HG03095 (cell line): Measurements from ENCODE around the gene CAMTA1.

ENCODE experiments used
- ATAC-seq: cut with Tn5 transposase; IDR thresholded peaks from one replicate; pipeline ENCODE4 v1.9.1; 2021; ENCODE audit warnings: moderate library complexity; ENCODE audit not compliant: unreplicated experiment

The CAMTA1 gene

DNA sequence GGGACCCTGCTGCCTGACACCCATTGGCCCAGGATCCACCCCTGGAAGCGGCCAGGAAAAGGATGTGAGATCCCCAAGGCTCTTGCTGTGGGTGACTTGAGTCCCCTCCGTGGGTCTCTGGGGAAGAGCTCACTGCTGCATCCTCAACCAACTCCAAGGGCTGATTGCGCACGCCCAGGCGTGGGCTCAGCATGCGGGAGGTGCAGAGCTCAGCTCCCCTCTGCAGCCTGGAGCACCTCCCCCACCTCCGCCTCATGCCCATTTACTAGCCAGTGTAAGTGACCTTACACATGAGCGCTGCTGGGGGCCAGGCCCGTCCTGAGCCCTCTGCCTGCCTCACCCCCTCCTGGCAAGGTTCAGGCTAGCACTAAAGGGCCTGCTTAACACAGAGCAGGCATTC, 847.4 kb downstream of the CAMTA1 start:
- no peak for ATAC-seq

DNA sequence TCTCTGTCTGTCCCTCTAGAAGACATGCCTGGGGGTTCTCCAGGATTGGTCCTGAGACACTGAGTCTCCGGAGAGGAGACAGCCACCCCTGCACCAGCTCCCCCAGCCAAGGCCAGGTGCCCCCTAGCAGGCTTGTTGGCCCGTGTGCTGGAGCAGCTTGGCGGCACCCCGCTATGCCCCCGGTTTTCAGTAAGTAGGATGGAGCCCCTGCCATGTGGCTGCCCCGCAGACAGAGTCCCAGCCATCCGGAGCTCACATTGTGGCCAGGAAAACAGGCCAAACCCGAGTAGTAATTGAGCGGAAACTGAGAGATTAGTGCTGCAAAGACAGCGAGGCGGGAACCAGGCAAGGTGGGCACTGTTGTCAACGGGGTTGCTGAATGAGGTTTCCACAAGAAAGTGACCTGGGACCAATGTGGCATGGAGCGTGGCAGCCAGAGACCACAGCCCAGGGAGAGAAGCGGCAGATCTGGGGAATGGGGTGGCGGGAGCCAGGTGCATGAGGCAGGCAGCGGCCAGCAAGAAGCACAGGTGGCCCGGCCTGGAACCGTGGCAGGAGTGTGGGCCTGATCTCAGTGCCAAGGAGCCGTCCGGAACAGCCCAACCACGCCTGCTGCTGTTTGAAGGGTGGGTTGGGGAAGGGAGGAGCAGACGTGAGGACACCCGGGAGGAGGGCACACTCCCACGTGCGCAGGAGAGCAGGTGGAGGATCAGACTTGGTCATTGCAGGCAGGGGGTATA, 848.4 kb downstream of the CAMTA1 start:
- no peak for ATAC-seq

DNA sequence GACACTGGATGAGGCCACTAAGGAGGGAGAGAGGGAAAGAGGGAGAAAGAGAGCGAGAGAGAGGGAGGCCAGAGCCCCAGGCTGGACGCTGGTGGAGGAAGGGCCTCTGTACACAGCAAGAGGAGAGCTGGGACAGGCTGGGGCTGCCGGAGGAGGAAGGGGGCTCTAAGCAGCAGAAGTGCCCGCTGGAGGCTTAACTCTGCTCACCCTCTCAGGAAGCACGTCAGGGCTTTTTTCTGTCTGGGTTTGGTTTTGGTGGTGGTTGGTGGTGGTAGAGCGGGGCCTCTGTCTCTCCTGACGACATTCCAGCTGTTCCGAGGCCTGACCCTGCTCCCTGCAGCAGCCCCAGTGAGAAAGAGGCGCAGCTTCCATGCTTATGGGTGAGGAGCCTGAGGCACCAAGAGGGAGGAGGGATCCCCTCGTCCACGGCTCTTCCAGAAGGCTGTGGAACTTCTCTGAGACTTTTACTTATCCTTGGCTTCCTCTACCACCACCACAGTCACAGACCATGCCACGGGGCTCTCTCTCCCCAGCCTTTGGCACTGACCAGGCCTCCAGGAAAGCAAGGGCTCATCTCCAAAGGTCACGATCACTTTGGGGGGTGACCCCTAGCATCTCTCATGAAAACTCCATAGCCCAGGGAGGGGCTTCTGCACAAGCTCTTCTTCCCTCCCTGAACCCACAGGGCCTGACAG, 849.4 kb downstream of the CAMTA1 start:
- no peak for ATAC-seq

DNA sequence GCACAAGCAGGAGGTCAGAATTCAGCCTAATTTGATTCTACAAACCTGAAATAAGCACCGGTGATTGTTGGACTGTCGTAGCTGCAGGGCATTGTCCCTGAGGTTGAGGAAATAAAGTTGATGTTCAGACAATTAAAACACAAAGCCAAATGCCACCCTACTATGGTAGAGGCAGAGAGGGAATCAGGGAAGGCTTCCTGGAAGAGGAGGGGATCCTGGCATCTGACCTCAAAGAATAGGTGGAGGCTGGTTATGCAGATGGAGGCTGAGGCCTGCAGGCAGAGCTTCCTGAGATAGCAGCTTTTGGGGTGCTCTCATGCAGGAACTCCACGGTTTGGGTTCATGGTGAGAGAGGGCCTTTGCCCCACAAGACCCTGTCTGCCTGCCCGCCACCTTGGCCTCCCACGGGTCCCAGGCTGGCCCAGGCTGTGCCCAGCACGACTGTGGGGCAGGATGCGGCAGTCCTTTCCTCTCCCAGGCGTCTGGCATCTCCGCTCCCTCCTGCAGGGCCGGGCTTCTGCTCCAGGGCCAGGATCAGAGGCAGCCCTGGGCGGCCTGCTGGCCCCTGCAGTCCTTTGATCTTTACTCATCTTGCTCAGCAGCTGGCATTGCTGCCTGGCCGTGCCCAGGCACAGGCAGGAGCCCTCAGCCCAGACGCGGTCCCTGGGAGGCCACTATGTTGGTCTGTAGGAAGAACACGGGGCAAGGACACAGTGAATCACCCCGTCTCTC, 851.7 kb downstream of the CAMTA1 start:
- ATAC-seq = no peak

DNA sequence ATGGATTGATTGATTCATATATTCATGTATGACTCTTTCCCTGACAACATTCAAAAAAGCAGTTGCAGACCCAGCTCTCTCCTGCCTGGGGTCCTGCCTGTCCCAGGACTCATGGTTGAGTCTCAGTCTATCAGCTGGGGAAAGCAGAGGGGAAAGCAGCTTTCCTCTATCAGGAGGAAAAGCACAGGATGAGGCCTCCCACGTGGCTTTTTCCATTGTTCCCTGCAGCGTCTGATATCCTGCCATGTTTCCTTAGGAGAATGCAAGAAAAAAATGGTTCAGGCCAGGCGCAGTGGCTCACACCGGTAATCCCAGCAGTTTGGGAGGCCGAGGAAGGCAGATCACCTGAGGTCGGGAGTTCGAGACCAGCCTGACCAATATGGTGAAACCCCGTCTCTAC, 852.8 kb downstream of the CAMTA1 start:
- ATAC-seq = no peak

DNA sequence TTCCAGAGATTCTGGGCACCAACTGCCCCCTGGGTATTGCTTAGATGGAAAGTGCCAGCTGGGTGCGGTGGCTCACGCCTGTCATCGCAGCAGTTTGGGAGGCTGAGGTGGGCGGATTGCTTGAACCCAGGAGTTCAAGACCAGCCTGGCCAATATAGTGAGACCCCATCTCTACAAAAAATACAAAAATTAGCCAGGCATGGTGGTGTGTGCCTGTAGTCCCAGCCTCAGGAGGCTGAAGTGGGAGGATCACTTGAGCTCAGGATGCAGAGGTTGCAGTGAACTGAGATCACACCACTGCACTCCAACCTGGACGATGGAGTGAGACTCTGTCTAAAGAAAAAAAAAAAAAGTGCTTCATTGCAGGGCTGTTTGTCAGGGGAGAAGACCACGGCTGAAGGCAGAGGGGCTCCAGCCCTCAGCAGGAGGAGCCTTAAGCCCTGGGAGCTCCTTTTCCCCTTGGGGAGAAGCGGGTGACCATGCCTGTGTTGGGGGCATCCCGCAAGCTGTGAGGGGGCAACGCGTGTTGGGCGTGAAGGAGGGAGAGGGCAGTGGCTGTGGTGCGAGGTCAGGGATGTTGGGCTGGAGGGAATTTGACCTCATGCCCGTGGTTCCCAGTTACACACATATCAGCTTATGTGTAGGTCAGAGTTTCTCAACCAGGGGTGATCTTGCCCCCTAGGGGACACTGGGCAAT, 854.3 kb downstream of the CAMTA1 start:
- ATAC-seq = no peak

DNA sequence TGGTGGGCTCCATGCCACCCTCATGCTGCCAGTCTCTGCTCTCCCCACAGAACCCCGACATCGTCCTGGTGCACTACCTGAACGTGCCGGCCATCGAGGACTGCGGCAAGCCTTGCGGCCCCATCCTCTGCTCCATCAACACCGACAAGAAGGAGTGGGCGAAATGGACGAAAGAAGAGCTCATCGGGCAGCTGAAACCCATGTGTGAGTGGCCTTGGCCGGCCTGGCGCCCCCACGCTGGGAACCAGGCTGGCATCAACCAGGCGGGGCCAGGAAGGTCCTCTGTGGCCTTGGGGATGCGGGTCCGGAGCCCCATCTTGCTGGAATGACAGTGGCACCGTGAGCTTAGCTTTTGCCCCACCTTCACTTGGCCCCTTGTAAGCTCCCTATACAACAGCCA, 855.1 kb downstream of the CAMTA1 start:
- ATAC-seq = no peak

DNA sequence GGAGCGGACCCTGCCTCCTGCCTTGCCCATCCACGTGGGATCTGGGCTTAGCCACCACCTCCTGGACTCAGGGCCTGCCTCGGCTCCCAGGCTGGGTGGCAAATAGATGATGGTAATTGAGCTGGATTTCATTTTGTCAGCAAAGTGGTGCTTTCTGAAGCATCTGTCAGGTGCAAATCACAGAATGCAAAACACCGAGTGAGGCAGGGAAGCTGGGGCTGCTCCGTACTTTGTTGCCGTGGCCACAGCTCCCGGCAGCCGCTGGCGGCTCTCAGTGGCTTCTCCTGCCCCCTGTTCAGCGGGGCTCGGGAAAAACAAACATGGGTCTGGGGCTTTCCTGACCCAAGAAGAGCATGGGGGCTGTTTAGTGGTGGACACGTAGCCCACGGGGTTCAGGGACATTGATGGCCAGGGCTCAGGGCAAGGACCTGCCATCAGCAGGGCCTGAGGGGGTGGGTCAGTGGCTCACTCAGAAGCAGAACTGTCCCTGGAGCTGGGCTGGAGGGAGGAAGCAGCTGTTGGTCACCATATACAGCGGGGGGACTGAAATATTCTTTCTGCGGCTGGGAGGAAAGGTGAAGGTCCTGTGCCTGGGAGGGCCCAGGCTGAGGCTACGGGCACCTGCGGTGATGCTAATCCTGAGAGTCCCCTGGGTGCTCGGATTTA, 855.8 kb downstream of the CAMTA1 start:
- no peak for ATAC-seq

DNA sequence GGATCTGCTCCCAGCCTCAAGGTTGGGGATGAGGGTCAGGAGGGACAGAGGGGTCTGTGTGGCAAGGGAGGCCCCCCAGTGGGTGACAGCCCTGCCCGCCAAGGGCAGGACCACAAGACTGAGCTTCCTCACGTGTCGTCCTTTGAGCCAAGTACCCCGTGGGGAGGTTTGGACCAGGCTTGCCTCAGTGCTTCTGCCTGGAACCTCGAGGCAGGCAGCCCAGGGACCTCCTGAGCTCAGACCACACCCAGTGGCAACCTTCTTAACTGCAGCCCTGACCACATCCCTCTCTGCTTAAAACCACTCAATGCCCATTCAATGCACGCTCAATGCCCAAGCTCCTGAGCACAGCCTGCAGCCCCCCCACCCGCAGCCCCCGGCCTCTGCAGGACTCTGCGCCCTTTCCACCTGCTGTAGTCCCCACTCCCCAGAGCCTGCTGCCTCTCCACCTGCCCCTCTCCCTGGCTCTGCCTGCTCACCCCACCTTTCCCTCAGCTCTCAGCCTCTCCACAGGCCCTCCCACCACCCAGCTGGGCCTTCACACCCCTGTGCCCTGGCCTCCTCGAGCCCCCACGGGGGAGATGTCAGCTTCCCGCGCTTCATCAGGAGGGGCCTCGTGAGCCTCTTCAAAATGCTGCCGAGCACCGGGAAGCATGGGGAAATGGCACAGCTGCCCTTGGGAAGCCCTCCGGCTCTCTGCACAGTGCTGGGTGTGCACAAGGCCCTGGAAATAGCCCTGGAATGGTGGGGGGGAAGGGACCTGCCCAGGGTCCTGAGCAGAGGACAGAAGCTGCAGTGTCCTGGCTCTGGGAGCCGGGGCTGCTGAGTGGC, 856.5 kb downstream of the CAMTA1 start:
- ATAC-seq = no peak

DNA sequence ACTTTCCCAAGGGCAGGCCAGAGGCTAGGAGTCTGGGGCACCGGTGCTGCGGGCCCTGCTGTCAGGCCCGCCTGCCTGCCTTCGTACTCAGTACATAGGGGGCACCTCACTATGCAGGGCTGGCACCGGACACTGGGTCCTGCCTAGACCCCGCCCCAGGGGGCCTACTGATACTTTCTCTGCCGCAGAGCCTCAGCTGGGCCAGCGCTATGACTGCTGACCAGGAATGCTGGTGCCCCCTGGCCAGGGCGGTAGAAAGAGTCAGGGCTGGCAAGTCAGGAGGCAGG, 857.1 kb downstream of the CAMTA1 start:
- no peak for ATAC-seq

DNA sequence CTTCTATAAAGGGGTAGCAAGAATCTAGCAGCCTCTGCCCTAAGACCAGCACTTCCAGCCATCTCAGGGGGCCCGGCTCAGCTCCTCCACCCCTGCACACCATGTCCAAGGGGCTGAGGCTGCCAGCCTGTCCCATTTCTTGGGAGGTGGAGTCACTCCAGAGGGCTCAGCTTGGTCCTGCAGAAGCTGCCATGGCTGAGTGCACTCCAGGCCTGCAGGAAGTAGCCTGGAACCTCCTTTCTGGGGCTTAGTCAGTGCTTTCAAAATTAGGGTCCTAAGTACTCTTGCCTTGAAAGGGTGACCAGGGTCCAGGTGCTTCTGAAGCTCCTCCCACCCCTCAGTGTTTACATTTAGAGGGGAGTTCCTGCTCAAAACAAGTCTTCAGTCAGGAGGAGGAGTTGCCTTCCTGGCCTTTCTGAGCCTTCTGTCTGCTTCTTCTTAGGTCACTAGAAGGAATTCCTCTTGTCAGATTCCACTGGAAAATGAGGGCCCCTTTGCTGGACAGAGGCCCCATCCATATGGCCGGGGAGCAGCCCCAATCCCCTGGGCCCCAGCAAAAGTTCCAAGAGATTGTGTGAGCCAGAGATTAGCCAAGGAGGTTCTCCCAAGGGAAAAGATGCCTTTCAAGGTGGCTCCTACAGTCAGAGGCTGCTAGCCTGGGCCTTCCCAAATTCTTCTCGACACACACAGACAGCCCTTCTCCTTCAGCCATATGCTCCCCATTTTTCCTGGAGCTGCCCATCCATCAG, 857.7 kb downstream of the CAMTA1 start:
- no peak for ATAC-seq

DNA sequence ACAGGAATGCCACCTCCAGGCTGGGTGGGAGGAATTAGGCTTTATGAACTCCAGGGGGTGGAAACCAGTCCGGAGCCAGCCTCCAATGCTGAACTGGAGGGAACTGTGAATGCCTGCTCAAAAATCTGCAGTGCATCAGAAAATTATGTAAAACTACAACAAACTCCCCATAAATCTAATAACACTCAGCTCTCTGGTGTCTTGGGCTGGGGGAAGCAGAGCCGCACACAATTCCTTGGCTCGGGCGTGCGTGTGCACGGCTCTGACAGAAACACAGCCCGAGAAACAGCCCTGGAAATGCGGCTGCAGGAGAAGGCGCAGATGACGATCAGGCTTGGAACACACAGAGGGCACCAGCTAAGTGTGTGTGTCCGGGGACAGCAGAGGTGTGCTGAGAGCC, 858.3 kb downstream of the CAMTA1 start:
- no peak for ATAC-seq

DNA sequence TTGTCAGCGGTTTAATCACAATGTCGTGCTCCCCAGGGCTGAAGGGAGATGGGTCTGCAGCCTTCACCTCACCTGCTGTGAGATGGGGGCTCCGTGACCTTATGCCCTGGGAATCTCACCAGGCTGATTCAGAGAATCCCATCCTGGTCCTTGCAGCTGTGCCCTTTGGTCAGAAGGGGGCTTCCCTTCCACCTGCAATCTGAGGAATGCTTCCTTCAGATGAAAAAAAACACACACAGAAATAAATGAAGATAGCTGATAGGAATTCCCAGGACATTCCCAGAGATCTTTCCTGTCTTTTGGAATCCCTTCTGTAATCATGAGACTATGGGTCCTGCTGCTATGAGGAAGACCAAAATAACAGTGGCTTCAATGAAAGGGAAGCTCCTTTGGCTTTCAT, 858.8 kb downstream of the CAMTA1 start:
- ATAC-seq = no peak

DNA sequence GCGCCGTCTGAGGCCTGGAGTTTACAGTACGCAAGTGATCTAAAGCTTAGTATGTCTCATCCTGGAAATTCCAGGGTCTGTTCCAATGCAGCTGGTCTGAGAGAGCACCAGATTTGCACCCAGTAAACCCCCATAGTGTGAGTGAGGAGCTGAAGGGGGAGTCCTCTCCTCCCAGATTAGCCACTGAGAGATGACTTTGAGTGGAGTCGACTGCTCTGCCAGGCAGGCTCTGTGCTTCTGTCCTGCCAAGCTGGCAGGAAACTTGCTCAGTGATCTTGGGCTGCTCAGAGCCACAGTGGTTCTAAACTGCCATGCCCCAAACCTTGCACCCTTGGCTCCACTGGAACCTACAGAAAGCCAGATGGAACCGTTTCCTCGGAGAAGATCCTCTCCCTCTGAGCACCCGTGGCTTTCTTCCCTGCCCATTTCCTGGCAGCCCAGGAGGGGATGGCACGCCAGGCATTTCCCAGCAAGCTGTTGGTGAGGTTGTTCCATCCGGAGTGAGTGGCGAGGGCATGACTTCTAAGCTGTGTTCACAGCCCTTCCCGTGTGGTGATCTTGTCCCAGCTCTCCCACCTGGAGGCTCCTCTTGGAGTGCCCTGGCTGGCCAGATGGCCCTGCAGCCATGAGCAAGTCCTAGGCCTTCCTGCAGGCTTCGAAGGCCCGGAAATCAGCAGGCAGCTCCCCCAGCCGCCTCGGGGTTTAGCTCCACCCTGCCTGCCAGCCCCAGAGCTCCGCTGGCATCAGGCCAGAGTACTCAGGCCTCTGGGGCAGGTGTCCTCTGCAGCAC, 859.9 kb downstream of the CAMTA1 start:
- no peak for ATAC-seq

DNA sequence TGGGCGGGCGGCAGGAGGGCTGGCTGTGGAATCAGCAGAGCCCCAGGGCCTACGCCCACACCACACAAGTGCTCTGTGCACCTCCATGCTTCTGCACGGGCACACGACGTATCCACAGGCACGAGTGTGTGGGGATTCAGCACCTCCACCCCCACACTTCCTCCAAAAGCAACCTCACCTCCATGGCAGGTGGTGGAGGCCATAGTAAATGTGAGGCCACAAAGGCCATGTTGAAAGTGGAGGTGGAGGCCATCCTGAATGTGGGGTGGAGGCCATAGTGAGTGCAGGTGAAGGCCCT, 860.4 kb downstream of the CAMTA1 start:
- ATAC-seq = no peak

DNA sequence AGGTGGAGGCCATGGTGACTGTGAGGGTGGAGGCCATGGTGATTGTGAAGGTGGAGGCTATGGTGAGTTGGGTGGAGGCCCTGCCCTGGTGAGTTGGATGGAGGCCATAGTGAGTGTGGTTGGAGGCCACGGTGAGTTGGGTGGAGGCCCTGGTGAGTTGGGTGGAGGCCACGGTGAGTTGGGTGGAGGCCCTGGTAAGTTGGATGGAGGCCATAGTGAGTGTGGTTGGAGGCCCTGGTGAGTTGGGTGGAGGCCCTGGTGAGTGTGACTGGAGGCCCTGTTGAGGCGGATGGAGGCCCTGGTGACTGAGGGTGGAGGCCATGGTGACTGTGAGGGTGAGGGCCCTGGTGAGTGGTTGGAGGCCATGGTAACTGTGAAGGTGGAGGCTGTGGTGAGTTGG, 860.9 kb downstream of the CAMTA1 start:
- no peak for ATAC-seq

DNA sequence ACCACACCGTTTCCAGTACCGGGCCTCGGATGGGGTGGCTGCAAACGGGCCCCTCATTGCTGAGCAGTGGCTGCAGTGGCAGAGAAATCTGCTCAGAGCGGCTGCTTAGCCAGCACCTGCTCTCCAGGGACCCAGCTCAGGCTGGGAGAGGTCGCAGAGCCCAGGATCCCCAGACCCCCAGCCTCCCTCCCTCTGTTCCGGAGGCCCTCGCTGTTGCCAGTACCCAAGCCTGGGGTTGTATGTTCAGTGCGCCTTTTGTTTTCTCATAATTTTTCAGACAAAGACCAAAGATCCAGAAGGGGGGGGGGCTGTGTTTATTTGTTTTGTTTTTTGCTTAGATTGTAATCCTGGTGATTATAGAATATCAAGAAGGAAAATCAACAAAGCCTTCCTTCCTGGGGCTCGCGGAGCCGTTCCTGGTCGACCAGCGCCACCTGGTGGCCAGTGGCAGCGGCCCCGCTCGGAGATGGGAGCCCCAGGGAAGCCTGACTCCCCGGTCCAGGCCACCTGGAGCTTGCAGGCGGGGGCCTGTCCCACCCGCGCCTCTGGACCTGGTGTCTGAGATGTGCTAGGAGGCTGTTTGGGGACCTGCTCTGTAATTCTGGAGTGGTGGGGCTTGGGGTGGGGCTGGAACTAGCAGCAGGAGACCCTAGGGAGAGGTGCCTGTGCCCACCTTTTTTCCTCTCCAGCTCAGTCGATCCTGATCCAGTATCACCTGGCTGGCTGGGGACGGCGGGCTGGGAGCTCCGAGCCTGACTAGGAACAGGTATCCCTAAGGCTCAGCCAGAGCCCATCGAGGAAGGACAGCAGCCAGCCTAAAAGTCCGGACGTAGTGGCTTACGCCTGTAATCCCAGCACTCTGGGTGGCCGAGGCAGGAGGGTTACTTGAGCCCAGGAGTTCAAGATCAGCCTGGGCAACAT, 862.0 kb downstream of the CAMTA1 start:
- no peak for ATAC-seq
